HepG2 (cell line): ENCODE measurements around the gene NGB. TPM values are rescaled to one million over a fixed set of nuclear protein-coding genes. Genes with fewer than 3 reads are reported as not detected.

ENCODE experiments used
- ADNP ChIP-seq: sonication (generic); formaldehyde crosslinking; IDR thresholded peaks from 2 replicates; pipeline ENCODE4 v1.4.0; 2020; ENCODE audit warnings: missing genetic modification reagents
- ARID3A ChIP-seq: IDR thresholded peaks from 2 replicates; pipeline ENCODE4 v1.6.1; 2012; ENCODE audit warnings: low read depth, low read length, improper control_type of control experiment
- E2F5 ChIP-seq: sonication (generic); formaldehyde crosslinking; conservative IDR thresholded peaks from 2 replicates; pipeline ENCODE4 v1.4.0; 2020; ENCODE audit warnings: missing genetic modification reagents
- ERF ChIP-seq: IDR thresholded peaks from 2 replicates; pipeline ENCODE4 v1.6.1; 2018; ENCODE audit warnings: missing biosample characterization, missing genetic modification reagents
- JUNB ChIP-seq: sonication (generic); formaldehyde crosslinking; IDR thresholded peaks from 2 replicates; pipeline ENCODE4 v1.8.0; 2022; ENCODE audit warnings: missing genetic modification reagents, mild to moderate bottlenecking, borderline replicate concordance
- KLF6 ChIP-seq: IDR thresholded peaks from 2 replicates; pipeline ENCODE4 v1.8.0; 2016; ENCODE audit warnings: missing biosample characterization, missing genetic modification reagents
- KMT2A ChIP-seq: sonication (generic); formaldehyde crosslinking; IDR thresholded peaks from 2 replicates; pipeline ENCODE4 v1.4.0; 2020; ENCODE audit warnings: missing genetic modification reagents
- MLLT10 ChIP-seq: sonication (generic); formaldehyde crosslinking; IDR thresholded peaks from 2 replicates; pipeline ENCODE4 v1.4.0; 2020; ENCODE audit warnings: missing genetic modification reagents
- MTF1 ChIP-seq: sonication (generic); formaldehyde crosslinking; IDR thresholded peaks from 2 replicates; pipeline ENCODE4 v1.5.0; 2020; ENCODE audit warnings: missing genetic modification reagents
- NFKB2 ChIP-seq: sonication (generic); formaldehyde crosslinking; IDR thresholded peaks from 2 replicates; pipeline ENCODE4 v1.4.0; 2020; ENCODE audit warnings: missing genetic modification reagents, borderline replicate concordance
- SMARCC2 ChIP-seq: fragments of 450-650 bp; IDR thresholded peaks from 2 replicates; pipeline ENCODE4 v1.6.1; 2017; ENCODE audit warnings: antibody characterized with exemption, mild to moderate bottlenecking
- TCF12 ChIP-seq, 2 experiments: fragments of 450-650 bp in 1 of 2; sonication (generic) in 1 of 2; formaldehyde crosslinking in 1 of 2; IDR thresholded peaks; 2 replicates each; pipeline versions ENCODE4 v1.6.1 to v1.8.0; 2017 to 2022; ENCODE audit warnings: antibody characterized with exemption in 1 of 2, mild to moderate bottlenecking in 1 of 2, missing genetic modification reagents in 1 of 2, moderate library complexity in 1 of 2
- UBTF ChIP-seq: sonication (generic); formaldehyde crosslinking; IDR thresholded peaks from 2 replicates; pipeline ENCODE4 v1.4.0; 2020; ENCODE audit warnings: mild to moderate bottlenecking, missing genetic modification reagents
- ZBTB26 ChIP-seq: IDR thresholded peaks from 2 replicates; pipeline ENCODE4 v1.6.1; 2016; ENCODE audit warnings: missing compliant biosample characterization, missing genetic modification reagents, borderline replicate concordance
- ZNF253 ChIP-seq: sonication (generic); formaldehyde crosslinking; IDR thresholded peaks from 2 replicates; pipeline ENCODE4 v1.8.0; 2022; ENCODE audit warnings: mild to moderate bottlenecking, missing genetic modification reagents, borderline replicate concordance
- ZNF292 ChIP-seq: sonication (generic); formaldehyde crosslinking; IDR thresholded peaks from 2 replicates; pipeline ENCODE4 v1.8.1; 2022; ENCODE audit warnings: mild to moderate bottlenecking, low read depth, missing genetic modification reagents, borderline replicate concordance
- ZNF552 ChIP-seq: sonication (generic); formaldehyde crosslinking; IDR thresholded peaks from 2 replicates; pipeline ENCODE4 v1.9.0; 2022; ENCODE audit warnings: missing genetic modification reagents, mild to moderate bottlenecking, borderline replicate concordance
- ZNF740 ChIP-seq: sonication (generic); formaldehyde crosslinking; IDR thresholded peaks from 2 replicates; pipeline ENCODE4 v1.4.0; 2020; ENCODE audit warnings: missing genetic modification reagents
- polyA plus RNA-seq, 8 experiments: library from polyadenylated mRNA; depleted of rRNA in 3 of 8; stranded (reverse) in 7 of 8; unstranded in 1 of 8; fragments of >200 nt; fragmentation: Illumina TruSeq in 4 of 8; extraction: Trizol in 4 of 8; gene quantifications; 2 replicates each; pipeline versions ENCODE4 v1.2.1 to v1.2.3, GENCODE V29; 2011 to 2016; ENCODE audit warnings: low read depth in 4 of 8, missing spikeins in 1 of 8, mixed read lengths in 1 of 8; ENCODE audit not compliant: insufficient read depth in 1 of 8
- total RNA-seq, 5 experiments: library from RNA; depleted of rRNA; stranded (reverse); fragments of >200 nt; fragmentation: Illumina TruSeq; extraction: Trizol; gene quantifications; 2 replicates each; pipeline ENCODE4 v1.2.3, GENCODE V29; 2016; ENCODE audit warnings: low read depth in 1 of 5
- TF ChIP-seq, protein P1 (sequence below): conservative IDR thresholded peaks from 2 replicates; pipeline ENCODE4 v1.6.1; 2018; ENCODE audit warnings: missing genetic modification reagents
- TF ChIP-seq, protein P2 (sequence below): sonication (generic); formaldehyde crosslinking; IDR thresholded peaks from 2 replicates; pipeline ENCODE4 v1.5.0; 2020; ENCODE audit warnings: mild to moderate bottlenecking, missing genetic modification reagents

Gene NGB
- total and polyA plus RNA-seq, 2 of the 13 experiments (the other 11 are each of a cell fraction or from before 2014, with no cell fraction given) = 0.04 TPM; not detected in 1

- TF ChIP-seq UBTF (CRISPR knock-in tag) = no peak
- TF ChIP-seq, protein P1, sequence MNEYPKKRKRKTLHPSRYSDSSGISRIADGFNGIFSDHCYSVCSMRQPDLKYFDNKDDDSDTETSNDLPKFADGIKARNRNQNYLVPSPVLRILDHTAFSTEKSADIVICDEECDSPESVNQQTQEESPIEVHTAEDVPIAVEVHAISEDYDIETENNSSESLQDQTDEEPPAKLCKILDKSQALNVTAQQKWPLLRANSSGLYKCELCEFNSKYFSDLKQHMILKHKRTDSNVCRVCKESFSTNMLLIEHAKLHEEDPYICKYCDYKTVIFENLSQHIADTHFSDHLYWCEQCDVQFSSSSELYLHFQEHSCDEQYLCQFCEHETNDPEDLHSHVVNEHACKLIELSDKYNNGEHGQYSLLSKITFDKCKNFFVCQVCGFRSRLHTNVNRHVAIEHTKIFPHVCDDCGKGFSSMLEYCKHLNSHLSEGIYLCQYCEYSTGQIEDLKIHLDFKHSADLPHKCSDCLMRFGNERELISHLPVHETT (CRISPR knock-in tag) = no peak
- no peak for TF ChIP-seq ADNP (CRISPR knock-in tag)
- no peak for TF ChIP-seq KLF6 (CRISPR knock-in tag)
- TF ChIP-seq SMARCC2 = no peak
- TF ChIP-seq ZBTB26 (CRISPR knock-in tag) = no peak; the same call in 1 of the 2 replicates
- TF ChIP-seq MLLT10 (CRISPR knock-in tag) = no peak
- no peak for TF ChIP-seq ZNF253 (CRISPR knock-in tag)
- 0 out of 2 replicates have a peak, but pooled peaks have one; percentile 34 for TF ChIP-seq ARID3A
- no peak for TF ChIP-seq E2F5 (CRISPR knock-in tag)
- TF ChIP-seq, protein P2, sequence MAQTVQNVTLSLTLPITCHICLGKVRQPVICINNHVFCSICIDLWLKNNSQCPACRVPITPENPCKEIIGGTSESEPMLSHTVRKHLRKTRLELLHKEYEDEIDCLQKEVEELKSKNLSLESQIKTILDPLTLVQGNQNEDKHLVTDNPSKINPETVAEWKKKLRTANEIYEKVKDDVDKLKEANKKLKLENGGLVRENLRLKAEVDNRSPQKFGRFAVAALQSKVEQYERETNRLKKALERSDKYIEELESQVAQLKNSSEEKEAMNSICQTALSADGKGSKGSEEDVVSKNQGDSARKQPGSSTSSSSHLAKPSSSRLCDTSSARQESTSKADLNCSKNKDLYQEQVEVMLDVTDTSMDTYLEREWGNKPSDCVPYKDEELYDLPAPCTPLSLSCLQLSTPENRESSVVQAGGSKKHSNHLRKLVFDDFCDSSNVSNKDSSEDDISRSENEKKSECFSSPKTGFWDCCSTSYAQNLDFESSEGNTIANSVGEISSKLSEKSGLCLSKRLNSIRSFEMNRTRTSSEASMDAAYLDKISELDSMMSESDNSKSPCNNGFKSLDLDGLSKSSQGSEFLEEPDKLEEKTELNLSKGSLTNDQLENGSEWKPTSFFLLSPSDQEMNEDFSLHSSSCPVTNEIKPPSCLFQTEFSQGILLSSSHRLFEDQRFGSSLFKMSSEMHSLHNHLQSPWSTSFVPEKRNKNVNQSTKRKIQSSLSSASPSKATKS = no peak
- TF ChIP-seq KMT2A (CRISPR knock-in tag) = no peak
- TF ChIP-seq NFKB2 = no peak
- TF ChIP-seq ZNF292 = no peak
- no peak for TF ChIP-seq TCF12 (IDR thresholded peaks at IDR 0.05)
- TF ChIP-seq TCF12 (CRISPR knock-in tag; IDR thresholded peaks at IDR 0.05) = no peak
- TF ChIP-seq ZNF740 (CRISPR knock-in tag) = no peak
- TF ChIP-seq MTF1 (CRISPR knock-in tag) = no peak
- TF ChIP-seq ERF = no peak
- 0 out of 2 replicates have a peak, but pooled peaks have one; percentile 45 for TF ChIP-seq JUNB (CRISPR knock-in tag)
- no peak for TF ChIP-seq ZNF552
These were observed 31.9 kb upstream of the NGB start (continued) for GRCh38 chr14:77302926-77303325.
